ENCODE data around the gene MAT2B.

MAT2B gene

GRCh38 chr5:163505368-163506094 is at the start of gene MAT2B:
Gene MAT2B (plus strand): TSS chr5:163505619. CDS start chr5:163505687, 68 bp downstream.
- peak; percentile 42 for DNase-seq

- DNase-seq = no peak
Measured at GRCh38 chr5:163456029-163456589, 49.3 kb upstream of the MAT2B start.

GRCh38 chr5:163456840-163457239 is 48.6 kb upstream of the MAT2B start:
- DNase-seq = no peak

- DNase-seq = no peak
Measured at GRCh38 chr5:163458778-163459385, 46.5 kb upstream of the MAT2B start.

- DNase-seq = no peak
Measured at GRCh38 chr5:163459462-163459818, 46.0 kb upstream of the MAT2B start.

- DNase-seq = peak; percentile 96
Measured at GRCh38 chr5:163459819-163460561, 45.4 kb upstream of the MAT2B start, which contains the start of gene NUDCD2. Gene NUDCD2 (minus strand): TSS chr5:163460102. CDS start chr5:163460050, 52 bp downstream.

GRCh38 chr5:163460562-163461171 is 44.8 kb upstream of the MAT2B start, which contains the start of gene HMMR:
Gene HMMR (plus strand): TSS chr5:163460632. CDS start chr5:163460693, 61 bp downstream.
- DNase-seq = no peak

GRCh38 chr5:163463063-163463435 is 42.4 kb upstream of the MAT2B start:
- no peak for DNase-seq

- DNase-seq = no peak
Measured at GRCh38 chr5:163467682-163468081, 37.7 kb upstream of the MAT2B start.

- no peak for DNase-seq
Measured at GRCh38 chr5:163473635-163474243, 31.7 kb upstream of the MAT2B start.

GRCh38 chr5:163475411-163475810 is 30.0 kb upstream of the MAT2B start:
- no peak for DNase-seq

- no peak for DNase-seq
Measured at GRCh38 chr5:163478126-163478981, 27.1 kb upstream of the MAT2B start.

GRCh38 chr5:163478982-163479271 is 26.5 kb upstream of the MAT2B start:
- DNase-seq = no peak

- DNase-seq = no peak
Measured at GRCh38 chr5:163489055-163489744, 16.2 kb upstream of the MAT2B start.

GRCh38 chr5:163489745-163490075 is 15.7 kb upstream of the MAT2B start:
- DNase-seq = no peak

- DNase-seq = no peak
Measured at GRCh38 chr5:163496286-163496685, 9.1 kb upstream of the MAT2B start.

GRCh38 chr5:163497315-163497714 is 8.1 kb upstream of the MAT2B start:
- no peak for DNase-seq

GRCh38 chr5:163498886-163499285 is 6.5 kb upstream of the MAT2B start:
- no peak for DNase-seq

- DNase-seq = no peak
Measured at GRCh38 chr5:163502521-163502920, 2.9 kb upstream of the MAT2B start.

- DNase-seq = no peak
Measured at GRCh38 chr5:163503106-163504078, 2.0 kb upstream of the MAT2B start.

All from NCI-H1436 treated with DMSO at 0.1 percent for 48 hours (cell line).